B cell (primary cell): ENCODE results near the gene FAM168B. TPM values are rescaled to one million over a fixed set of nuclear protein-coding genes. Genes with fewer than 3 reads are reported as not detected.

Experiments
- ATAC-seq: fragments of 200-7000 bp; cut with Tn5 transposase; one replicate; pipeline ENCODE4 v1.10.0; 2021; ENCODE audit warnings: low read depth, mild to moderate bottlenecking, moderate number of reproducible peaks, moderate library complexity
- CTCF ChIA-PET: fragments of 350-600 bp; sonication (Branson Sonifier 250); formaldehyde crosslinking; loops from one replicate; lab custom pipeline; 2021; ENCODE audit warnings: antibody characterized with exemption, inconsistent platforms; lab: Charles Lee
- POLR2A ChIA-PET: fragments of 350-600 bp; sonication (Branson Sonifier 250); formaldehyde crosslinking; loops from one replicate; lab custom pipeline; 2021; ENCODE audit warnings: antibody characterized with exemption; lab: Charles Lee
- DNase-seq: peaks from one replicate; pipeline ENCODE4 v3.0.0; 2013
- H2AFZ ChIP-seq: 2 replicates; pipeline ENCODE4 v1.6.1; 2012; ENCODE audit warnings: mild to moderate bottlenecking, low read depth, low read length; ENCODE audit not compliant: insufficient read depth, poor library complexity, severe bottlenecking
- H3K27ac ChIP-seq, 2 donors: 1 replicate in 1 of 2; 2 replicates in 1 of 2; pipeline ENCODE4 v1.5.1; 2012 to 2013; ENCODE audit warnings: low read length in 2 of 2, mild to moderate bottlenecking in 2 of 2, moderate library complexity in 1 of 2
- H3K27me3 ChIP-seq, 4 experiments: fragments of 200-600 bp in 1 of 4; sonication (generic) in 1 of 4; replicated peaks in 1 of 4; 1 replicate in 2 of 4; 2 replicates in 2 of 4; pipeline versions ENCODE4 v1.6.1 to v1.7.0; 2013 to 2016; ENCODE audit warnings: low read length in 3 of 4, mild to moderate bottlenecking in 2 of 4, mixed read lengths in 1 of 4, moderate library complexity in 1 of 4; ENCODE audit not compliant: insufficient read depth in 4 of 4, control insufficient read depth in 3 of 4; ENCODE audit errors: control extremely low read depth in 1 of 4
- H3K36me3 ChIP-seq, 2 experiments: replicated peaks in 1 of 2; 1 replicate in 1 of 2; 2 replicates in 1 of 2; pipeline versions ENCODE4 v1.6.1 to v1.7.1; 2013; ENCODE audit warnings: low read length in 1 of 2; ENCODE audit not compliant: insufficient read depth in 2 of 2, control insufficient read depth in 1 of 2; ENCODE audit errors: control extremely low read depth in 1 of 2, extremely low read depth in 1 of 2
- H3K4me1 ChIP-seq, 2 donors: fragments of 200-600 bp in 1 of 2; sonication (generic) in 1 of 2; 1 replicate in 1 of 2; 2 replicates in 1 of 2; pipeline versions ENCODE4 v1.5.1 to v1.6.1; 2013 to 2017; ENCODE audit warnings: low read length in 2 of 2; ENCODE audit not compliant: control insufficient read depth in 2 of 2, insufficient read depth in 2 of 2
- H3K4me2 ChIP-seq: replicated peaks from 2 replicates; pipeline ENCODE3; 2012; ENCODE audit warnings: mild to moderate bottlenecking, low read depth, low read length; ENCODE audit not compliant: poor library complexity, severe bottlenecking
- H3K4me3 ChIP-seq, 5 experiments: fragments of 200-600 bp in 1 of 5; sonication (generic) in 1 of 5; 1 replicate in 3 of 5; 2 replicates in 2 of 5; pipeline versions ENCODE4 v1.5.1 to v1.7.0; 2011 to 2016; ENCODE audit warnings: low read length in 4 of 5, mild to moderate bottlenecking in 4 of 5, low read depth in 2 of 5, control low read depth in 1 of 5, moderate library complexity in 1 of 5; ENCODE audit not compliant: insufficient read depth in 1 of 5; ENCODE audit errors: control extremely low read depth in 1 of 5, extremely low read depth in 1 of 5
- H3K79me2 ChIP-seq: fragments of 200-600 bp; sonication (generic); one replicate; pipeline ENCODE4 v1.6.0; 2016; ENCODE audit warnings: low read length; ENCODE audit not compliant: control insufficient read depth, insufficient read depth
- H3K9ac ChIP-seq: fragments of 200-600 bp; sonication (generic); 2 replicates; pipeline ENCODE4 v1.6.1; 2017; ENCODE audit warnings: mild to moderate bottlenecking, low read length, moderate library complexity
- H3K9me3 ChIP-seq, 3 donors: one replicate each; pipeline versions ENCODE4 v1.6.1 to v1.7.1; 2013; ENCODE audit warnings: low read length in 2 of 3; ENCODE audit not compliant: control insufficient read depth in 2 of 3, insufficient read depth in 1 of 3; ENCODE audit errors: control extremely low read depth in 1 of 3
- H4K20me1 ChIP-seq: 2 replicates; pipeline ENCODE4 v1.6.0; 2012; ENCODE audit warnings: mild to moderate bottlenecking, low read length; ENCODE audit not compliant: insufficient read depth, control insufficient read depth, poor library complexity, severe bottlenecking
- H3K27ac Mint-ChIP-seq: one replicate; pipeline ENCODE4 v1.8.0; 2021; ENCODE audit warnings: mixed read lengths
- H3K27me3 Mint-ChIP-seq: one replicate; pipeline ENCODE4 v1.8.0; 2021; ENCODE audit warnings: mixed read lengths
- H3K4me1 Mint-ChIP-seq: one replicate; pipeline ENCODE4 v1.8.0; 2021; ENCODE audit warnings: mixed read lengths
- H3K4me3 Mint-ChIP-seq: one replicate; pipeline ENCODE4 v1.8.0; 2021; ENCODE audit warnings: mixed read lengths
- H3K9me3 Mint-ChIP-seq: one replicate; pipeline ENCODE4 v1.8.0; 2022; ENCODE audit warnings: mixed read lengths; ENCODE audit not compliant: insufficient read depth
- EZH2 ChIP-seq: IDR thresholded peaks from 2 replicates; pipeline ENCODE4 v1.6.1; 2012; ENCODE audit warnings: borderline replicate concordance, low read depth, mild to moderate bottlenecking, moderate library complexity, low read length; ENCODE audit not compliant: insufficient read depth, poor library complexity, severe bottlenecking
- WGBS: methylation state at CpG from one replicate; pipeline ENCODE4 v1.1.5; 2013; ENCODE audit warnings: missing lambda C conversion rate; ENCODE audit not compliant: insufficient coverage; 5-methylcytosine and 5-hydroxymethylcytosine counted together
- intact Hi-C: fragments of 100-400 bp; cut with micrococcal nuclease; formaldehyde crosslinking; loops from one replicate; pipeline ENCODE4 v1.10.0; 2022
- polyA plus RNA-seq: library from polyadenylated mRNA; depleted of rRNA; stranded (reverse); fragments of >200 nt; gene quantifications from 2 replicates; pipeline ENCODE4 v1.2.3, GENCODE V29; 2012
- total RNA-seq, 2 donors: library from RNA; stranded (reverse); fragments of 120-200 nt in 1 of 2; gene quantifications; 1 replicate in 1 of 2; 2 replicates in 1 of 2; pipeline versions ENCODE4 v1.2.3 to v1.2.4, GENCODE V29; 2013 to 2022
- TF ChIP-seq, protein P1 (sequence below): fragments of 200-600 bp; IDR thresholded peaks from one replicate; pipeline ENCODE4 v1.8.0; 2022; ENCODE audit warnings: antibody characterized with exemption, mild to moderate bottlenecking

Gene FAM168B
- total and polyA plus RNA-seq, 2 donors (not counting 1 experiment from before 2014, with no cell fraction given), result 38.6 to 70.5 TPM

DNA sequence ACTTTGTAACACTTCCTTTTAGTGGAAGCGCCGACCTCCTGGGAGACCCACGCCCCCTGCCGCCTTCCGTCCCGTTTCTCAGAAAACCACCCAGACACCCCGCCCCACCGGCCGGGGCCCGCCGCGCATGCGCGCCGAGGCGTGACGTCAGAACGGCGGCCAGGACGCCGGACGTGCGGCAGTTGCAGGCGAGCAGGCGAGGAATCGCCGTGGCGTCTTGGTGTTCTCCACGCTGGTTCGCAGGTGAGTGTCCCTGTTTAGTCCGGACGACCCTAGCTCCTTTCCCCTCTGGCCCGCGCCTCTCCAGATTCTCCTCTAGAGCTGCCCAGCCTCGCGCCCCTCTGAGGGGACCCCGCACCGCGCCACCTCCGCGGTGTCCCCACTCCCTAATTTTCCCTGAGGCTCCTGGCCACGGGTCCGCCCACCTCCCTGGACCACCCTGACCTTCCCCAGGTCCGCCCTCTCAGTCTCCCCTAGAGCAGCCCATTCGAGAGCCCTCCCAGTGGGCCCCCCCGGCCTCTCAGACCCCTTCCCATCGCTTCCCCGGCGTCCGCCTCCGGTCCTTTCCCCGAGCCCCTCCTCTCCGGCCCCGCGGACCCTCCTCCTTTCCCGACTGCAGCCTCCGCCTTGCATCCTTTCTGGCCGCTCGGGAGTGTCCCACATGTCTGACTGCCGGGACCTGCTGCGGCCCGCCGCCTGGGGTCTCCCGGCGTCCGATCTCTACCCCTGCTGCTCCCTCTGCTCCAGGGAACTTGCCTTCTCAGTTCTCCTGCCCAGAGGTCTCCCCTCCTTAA, 12.1 kb upstream of the FAM168B start, which contains the start of gene PLEKHB2:
PLEKHB2 (plus strand) TSS at position 181 of the 794 bp plus-strand sequence. CDS start 15,606 bp downstream, outside the sequence.
- Histone ChIP-seq H4K20me1 (peaks cover 29% of the 10 kb centered on the region), H3K4me1 (peaks cover 19 to 20% of the 10 kb centered on the region in 2 donors), H3K27me3 (no peaks in the 10 kb centered on the region), H3K36me3 (peaks cover 0 to 5% of the 10 kb centered on the region in 2 experiments), H3K27ac (peak within 1 kb of the TSS; percentile 80 to 91), H3K4me2 (peak within 1 kb of the TSS; percentile 96), H2AFZ (peak within 1 kb of the TSS; percentile 87), H3K9me3 (no peaks in the 10 kb centered on the region), H3K9ac (peak within 1 kb of the TSS; percentile 89), H3K79me2 (peaks cover 52% of the 10 kb centered on the region), H3K4me3 (peak within 1 kb of the TSS; percentile 47 to 99 (median 91))
- ATAC-seq (peak; percentile 88), DNase-seq (peak; percentile 95)
- peaks cover 44% of the 10 kb centered on the region for H3K4me1 Mint-ChIP-seq
- POLR2A ChIA-PET, result interaction anchor here (5.2 kb wide), 1 partner anchor 11 kb away, joined by 37 read pairs; the partner anchor contains the start of gene FAM168B
- CTCF ChIA-PET, result interaction anchor here (1.0 to 2.1 kb wide), 2 partner anchors 12 to 308 kb away, joined by 5 to 26 read pairs; partner anchors contain the start of gene FAM168B
- WGBS, result under 1% methylated on average over 66 of the region's 66 CpGs
- intact Hi-C loops, result loop anchor here (1.0 to 10.0 kb wide), 3 partner anchors 281 to 761 kb away; partner anchors contain the start of genes IMP4 and MZT2A
- H3K4me3 Mint-ChIP-seq, result peak within 1 kb of the TSS; percentile 97
- H3K9me3 Mint-ChIP-seq, result no peaks in the 10 kb centered on the region
- peak within 1 kb of the TSS; percentile 93 for H3K27ac Mint-ChIP-seq
- TF ChIP-seq, protein P1, sequence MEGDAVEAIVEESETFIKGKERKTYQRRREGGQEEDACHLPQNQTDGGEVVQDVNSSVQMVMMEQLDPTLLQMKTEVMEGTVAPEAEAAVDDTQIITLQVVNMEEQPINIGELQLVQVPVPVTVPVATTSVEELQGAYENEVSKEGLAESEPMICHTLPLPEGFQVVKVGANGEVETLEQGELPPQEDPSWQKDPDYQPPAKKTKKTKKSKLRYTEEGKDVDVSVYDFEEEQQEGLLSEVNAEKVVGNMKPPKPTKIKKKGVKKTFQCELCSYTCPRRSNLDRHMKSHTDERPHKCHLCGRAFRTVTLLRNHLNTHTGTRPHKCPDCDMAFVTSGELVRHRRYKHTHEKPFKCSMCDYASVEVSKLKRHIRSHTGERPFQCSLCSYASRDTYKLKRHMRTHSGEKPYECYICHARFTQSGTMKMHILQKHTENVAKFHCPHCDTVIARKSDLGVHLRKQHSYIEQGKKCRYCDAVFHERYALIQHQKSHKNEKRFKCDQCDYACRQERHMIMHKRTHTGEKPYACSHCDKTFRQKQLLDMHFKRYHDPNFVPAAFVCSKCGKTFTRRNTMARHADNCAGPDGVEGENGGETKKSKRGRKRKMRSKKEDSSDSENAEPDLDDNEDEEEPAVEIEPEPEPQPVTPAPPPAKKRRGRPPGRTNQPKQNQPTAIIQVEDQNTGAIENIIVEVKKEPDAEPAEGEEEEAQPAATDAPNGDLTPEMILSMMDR, result no peak
- no peak for TF ChIP-seq EZH2
- no peaks in the 10 kb centered on the region for H3K27me3 Mint-ChIP-seq
